IPS DF 19.7 (cell line): ENCODE measurements around the gene TEX22.

ENCODE experiments used
- DNase-seq: peaks from one replicate; pipeline ENCODE4 v3.0.0-alpha.2; 2013; ENCODE audit warnings: low read depth, low spot score

The TEX22 gene

GRCh38 chr14:105439179-105439578 lies 40.8 kb downstream of the TEX22 start:
- DNase-seq = no peak

GRCh38 chr14:105439710-105440553 lies 41.6 kb downstream of the TEX22 start:
- no peak for DNase-seq

DNA sequence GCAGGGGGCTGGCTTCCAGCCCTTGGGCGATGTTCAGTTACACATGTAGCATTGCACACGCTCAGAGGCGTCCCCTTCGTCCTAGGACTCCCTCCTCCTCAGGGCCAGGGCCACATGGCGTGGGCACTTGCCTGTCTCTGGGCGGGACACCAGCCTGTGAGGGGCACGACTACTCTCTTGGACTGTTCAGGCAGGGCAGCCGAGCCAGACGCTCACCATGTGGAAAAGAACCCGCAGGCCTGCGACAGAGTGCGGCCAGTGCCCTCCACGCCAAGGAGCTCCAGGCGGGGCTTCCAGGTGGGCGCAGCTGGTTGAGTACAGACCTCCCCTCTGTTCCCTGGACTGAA lies 42.2 kb downstream of the TEX22 start:
- DNase-seq = no peak

- DNase-seq = no peak
Measured at GRCh38 chr14:105440992-105441391, 42.7 kb downstream of the TEX22 start.

GRCh38 chr14:105442125-105442524 lies 43.8 kb downstream of the TEX22 start:
- no peak for DNase-seq

- DNase-seq = no peak
Measured at GRCh38 chr14:105442834-105443233, 44.5 kb downstream of the TEX22 start.

- DNase-seq = no peak
Measured at GRCh38 chr14:105444859-105445258, 46.5 kb downstream of the TEX22 start.

GRCh38 chr14:105445290-105445689 lies 47.0 kb downstream of the TEX22 start:
- DNase-seq = no peak

DNA sequence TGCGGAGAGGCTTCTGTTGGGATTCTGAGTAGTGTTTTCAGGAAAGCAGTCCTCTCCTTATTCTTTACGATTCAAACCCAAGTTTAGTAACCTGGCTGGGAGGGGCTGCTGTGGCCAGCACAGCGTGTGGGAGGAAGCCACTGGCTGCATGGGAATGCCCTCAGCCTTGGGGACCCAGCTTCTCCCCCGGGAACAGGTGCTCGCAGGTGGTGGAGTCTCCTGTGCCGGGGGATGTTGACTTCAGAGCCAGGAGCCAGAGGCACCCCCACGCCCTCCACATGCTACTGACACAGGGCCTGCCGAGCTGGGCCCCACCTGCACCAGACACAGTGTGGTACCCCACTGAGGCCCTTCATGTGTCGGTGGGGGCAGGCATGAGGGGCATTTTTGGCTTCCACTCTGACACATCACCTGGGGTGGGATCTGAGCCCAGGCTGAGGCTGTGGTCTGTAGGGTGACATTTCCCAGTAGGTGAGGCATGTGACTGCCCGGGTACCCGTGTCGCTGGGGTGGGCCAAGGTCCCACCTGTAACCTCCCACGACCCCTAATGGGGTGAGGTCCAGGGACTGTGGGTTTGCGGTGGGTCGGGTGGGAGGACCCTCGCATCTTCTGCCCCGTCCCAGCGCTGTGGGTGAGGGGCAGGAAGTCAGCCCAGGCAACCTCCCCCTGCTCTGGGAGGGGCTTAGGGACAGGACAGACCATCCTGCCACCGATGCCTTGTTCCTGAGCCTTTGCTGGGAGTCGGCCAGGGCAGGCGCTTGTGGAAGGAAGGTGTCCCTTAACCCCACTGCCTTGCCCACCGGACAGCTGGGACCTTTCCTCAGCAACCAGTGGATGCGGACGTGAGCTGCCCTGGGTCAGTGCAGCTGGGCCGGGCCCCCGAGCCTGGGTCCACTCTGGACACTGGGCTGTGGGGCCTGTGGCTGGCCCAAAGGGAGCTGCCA lies 47.8 kb downstream of the TEX22 start:
- DNase-seq = no peak

- no peak for DNase-seq
Measured at GRCh38 chr14:105446971-105447370, 48.6 kb downstream of the TEX22 start.

DNA sequence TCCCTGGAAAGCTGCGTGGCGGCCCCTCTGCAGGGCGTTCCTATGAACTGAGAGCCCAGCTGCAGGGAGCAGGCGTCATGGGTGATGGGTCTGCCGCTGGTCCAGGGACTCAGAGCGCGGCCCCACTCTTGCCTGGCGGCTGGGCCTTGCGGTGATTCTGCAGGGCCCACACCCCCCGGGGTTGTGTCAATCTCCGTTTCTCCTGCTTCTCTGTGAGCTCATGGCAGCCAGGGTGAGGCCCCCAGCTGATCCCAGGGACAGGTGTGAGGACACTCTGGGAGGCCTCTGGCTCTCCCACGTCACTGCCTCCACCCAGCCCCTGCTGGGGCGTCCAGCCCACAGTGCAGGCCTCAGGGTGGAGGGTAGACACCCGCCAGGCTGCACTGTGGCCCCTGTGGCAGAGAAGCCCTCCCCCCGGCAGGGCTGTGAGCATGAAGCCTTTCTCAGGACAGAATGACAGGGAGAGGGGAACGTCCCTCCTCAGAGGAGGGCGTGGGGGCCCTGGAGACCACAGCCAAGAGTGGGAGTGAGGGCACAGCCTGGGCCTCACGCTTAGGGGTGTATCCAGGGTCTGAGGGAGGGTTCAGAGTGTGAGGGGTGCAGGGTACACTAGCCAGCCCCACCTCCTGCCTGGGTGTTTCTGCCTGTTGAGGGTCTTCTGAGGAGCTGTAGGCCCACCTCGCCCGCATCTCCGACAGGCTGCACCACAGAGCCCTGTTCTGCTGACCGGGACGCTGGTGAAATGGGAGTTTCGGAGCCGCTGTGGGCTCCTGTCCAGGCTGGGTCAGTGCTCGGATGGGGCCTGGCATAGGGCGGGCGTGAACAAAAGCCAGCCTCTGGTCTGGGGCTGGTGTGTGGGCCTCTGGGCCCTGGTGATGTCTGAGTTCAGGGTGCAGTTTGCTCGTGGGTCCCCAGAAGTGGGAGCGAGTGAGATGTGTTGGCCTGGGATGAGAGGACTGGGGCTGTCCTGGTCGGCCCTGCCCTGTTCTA lies 49.6 kb downstream of the TEX22 start:
- DNase-seq = no peak

- DNase-seq = no peak
Measured at GRCh38 chr14:105448706-105449111, 50.4 kb downstream of the TEX22 start.

DNA sequence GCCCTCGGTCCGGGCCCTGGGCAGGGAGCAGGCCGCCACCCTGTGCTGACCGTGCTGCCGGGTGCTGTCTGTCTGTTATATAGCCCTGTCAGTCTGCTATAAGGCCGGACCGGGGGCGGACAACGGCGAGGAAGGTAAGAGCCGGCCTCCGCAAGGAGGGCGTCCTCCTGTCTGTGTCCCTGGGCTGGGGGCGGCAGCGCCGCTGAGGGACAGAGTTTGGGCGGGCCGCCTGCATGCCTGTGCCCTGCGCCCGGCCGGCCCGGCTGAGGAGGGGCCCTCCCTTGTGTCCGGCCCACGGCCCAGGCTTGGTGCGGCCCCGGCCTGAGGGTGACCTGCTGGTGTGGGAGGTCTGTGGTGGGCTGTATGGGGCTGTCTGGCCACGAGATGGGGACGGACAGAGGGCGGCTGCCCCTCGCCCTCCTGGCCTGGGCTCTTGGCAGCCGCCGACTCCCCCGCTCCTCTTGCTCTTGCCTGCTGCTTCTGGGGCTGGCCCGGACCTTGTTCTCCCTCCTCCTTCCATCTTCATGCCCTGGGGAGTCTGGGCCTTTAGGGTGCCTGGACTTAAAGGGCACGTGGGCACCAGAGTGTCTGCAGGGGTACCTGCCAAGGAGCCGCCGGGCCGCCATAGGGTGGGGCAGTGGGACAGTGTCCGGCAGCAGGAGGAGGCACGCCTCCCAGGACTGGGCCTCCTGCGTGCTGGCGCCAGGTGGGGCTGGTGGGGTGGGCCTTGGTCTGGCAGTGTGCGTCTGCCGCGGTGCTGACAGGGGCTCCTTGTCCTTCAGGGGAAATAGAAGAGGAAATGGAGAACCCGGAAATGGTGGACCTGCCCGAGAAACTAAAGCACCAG lies 51.2 kb downstream of the TEX22 start:
- no peak for DNase-seq

- DNase-seq = no peak
Measured at GRCh38 chr14:105450123-105450505, 51.8 kb downstream of the TEX22 start.

DNA sequence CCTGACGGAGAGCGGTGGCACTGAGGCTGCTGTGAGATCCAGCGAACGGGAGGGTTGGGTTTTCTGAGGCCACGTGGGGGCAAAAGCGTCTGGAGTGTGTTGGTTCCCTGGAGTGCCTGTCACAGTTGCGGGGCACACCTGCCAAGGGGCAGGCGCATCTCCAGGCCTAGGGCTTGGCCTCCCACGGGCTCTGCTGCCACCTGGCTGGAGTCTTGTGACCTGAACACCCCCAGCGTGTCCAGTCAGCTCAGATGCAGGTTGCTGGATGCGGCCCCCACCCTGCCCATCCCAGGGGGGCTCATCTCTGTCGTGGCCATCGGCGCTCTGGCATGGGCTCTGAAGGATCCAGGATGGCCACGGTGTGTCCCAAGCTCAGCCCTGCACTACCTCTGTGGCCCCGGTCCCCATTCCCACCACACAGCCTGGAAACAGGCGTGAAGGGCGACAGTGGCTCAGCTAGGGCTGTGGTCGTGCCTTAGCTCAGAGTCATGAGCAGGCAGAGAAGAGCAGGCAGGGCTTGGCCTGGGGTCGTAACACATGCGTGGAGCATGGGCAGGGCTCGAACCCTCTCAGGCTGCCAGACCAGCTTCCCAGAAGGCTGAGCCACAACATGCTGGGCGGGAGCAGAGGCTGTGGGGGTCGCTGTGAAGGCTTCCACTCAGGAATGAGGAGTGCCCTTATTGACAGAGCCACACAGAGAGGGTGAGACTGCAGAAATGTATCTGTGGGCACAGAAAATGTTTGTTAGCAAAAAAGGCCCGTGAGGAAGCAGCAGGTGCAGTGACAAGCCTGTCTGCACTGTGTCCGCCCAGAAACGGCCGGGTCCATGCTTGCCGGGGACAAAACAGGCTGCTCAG lies 52.8 kb downstream of the TEX22 start:
- no peak for DNase-seq

DNA sequence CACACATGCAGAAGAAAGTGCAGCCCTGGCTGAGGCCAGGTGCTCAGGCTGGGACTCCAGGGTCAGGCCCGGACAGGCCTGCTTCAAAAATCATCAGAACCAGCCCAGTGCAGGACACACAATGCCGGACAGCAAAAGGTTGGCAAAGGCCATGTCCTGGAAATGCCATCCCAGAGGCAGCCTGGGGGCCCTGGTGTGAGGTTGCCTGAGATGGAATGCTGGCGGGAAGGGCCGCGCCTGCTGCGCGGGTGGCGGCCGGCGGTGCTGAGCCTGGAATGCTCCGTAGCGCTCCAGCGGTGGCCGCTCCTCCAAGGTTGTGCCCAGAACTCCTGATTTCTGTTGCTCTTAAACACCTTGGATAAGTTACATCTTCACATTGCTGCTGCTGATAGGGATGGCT lies 54.6 kb downstream of the TEX22 start:
- no peak for DNase-seq

DNA sequence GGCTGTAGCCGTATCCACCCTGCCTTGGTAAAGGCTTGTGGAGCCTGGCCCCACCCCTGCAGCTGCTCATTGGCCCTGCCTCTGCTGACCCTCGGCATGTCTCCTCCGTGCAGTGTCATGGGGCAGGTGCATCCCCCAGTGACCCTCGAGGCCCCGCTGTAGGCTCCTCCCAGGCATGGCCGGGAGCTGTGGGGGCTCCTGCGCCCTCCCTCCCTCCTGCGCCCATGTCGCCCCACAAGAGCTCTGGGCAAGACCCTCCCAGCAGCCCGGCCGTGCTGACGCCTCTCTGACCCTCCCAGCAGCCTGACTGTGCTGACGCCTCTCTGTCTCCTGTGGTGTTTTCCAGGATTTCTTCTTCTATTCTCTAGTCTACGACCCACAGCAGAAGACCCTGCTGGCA lies 55.5 kb downstream of the TEX22 start:
- DNase-seq = no peak

GRCh38 chr14:105455086-105455640 lies 56.8 kb downstream of the TEX22 start:
- DNase-seq = no peak
